HG02840 (cell line): ENCODE data around the gene USP13.
A peak's percentile ranks its signal among the peaks of the same experiment; 100 is the strongest.
"Not testable (repeated sequence)": the region's sequence is repeated elsewhere in the genome, so short reads cannot be mapped to it uniquely, and the experiment has no call there.

Experiments
- ATAC-seq: cut with Tn5 transposase; IDR thresholded peaks from one replicate; pipeline ENCODE4 v1.9.1; 2021; ENCODE audit warnings: mild to moderate bottlenecking, moderate library complexity, moderate number of reproducible peaks; ENCODE audit not compliant: unreplicated experiment, low FRiP score

USP13 gene

GRCh38 chr3:179652447-179653095, at the start of gene USP13:
Gene USP13 (plus strand): TSS chr3:179653040. CDS start chr3:179653226, 186 bp downstream.
- ATAC-seq: peak; percentile 69

- ATAC-seq: no peak
Measured at GRCh38 chr3:179603321-179603720, 49.5 kb upstream of the USP13 start.

- no peak for ATAC-seq
Measured at GRCh38 chr3:179603831-179604230, 49.0 kb upstream of the USP13 start.

- peak; percentile 97 for ATAC-seq
Measured at GRCh38 chr3:179604321-179605078, 48.3 kb upstream of the USP13 start, which contains the start of the genes MRPL47 and NDUFB5. Gene MRPL47 (minus strand): TSS chr3:179604638. CDS start chr3:179604624, 14 bp downstream. Gene NDUFB5 (plus strand): TSS chr3:179604794. CDS start chr3:179604816, 22 bp downstream.

GRCh38 chr3:179606534-179607085, 46.2 kb upstream of the USP13 start:
- no peak for ATAC-seq

- ATAC-seq: no peak
Measured at GRCh38 chr3:179608931-179609720, 43.7 kb upstream of the USP13 start.

GRCh38 chr3:179610066-179610465, 42.8 kb upstream of the USP13 start:
- no peak for ATAC-seq

- no peak for ATAC-seq
Measured at GRCh38 chr3:179613807-179614206, 39.0 kb upstream of the USP13 start.

GRCh38 chr3:179615458-179616173, 37.2 kb upstream of the USP13 start:
- no peak for ATAC-seq

- ATAC-seq: no peak
Measured at GRCh38 chr3:179622023-179622422, 30.8 kb upstream of the USP13 start.

GRCh38 chr3:179624451-179624850, 28.4 kb upstream of the USP13 start:
- no peak for ATAC-seq

- no peak for ATAC-seq
Measured at GRCh38 chr3:179630753-179631451, 21.9 kb upstream of the USP13 start.

GRCh38 chr3:179640469-179640868, 12.4 kb upstream of the USP13 start:
- no peak for ATAC-seq

GRCh38 chr3:179642871-179643270, 10.0 kb upstream of the USP13 start:
- ATAC-seq: no peak

GRCh38 chr3:179643837-179644236, 9.0 kb upstream of the USP13 start:
- ATAC-seq: not testable (repeated sequence)

GRCh38 chr3:179646177-179646576, 6.7 kb upstream of the USP13 start:
- no peak for ATAC-seq

GRCh38 chr3:179651687-179652446, 973 bp upstream of the USP13 start:
- no peak for ATAC-seq

- peak; percentile 68 for ATAC-seq
Measured at GRCh38 chr3:179653096-179653797, 407 bp downstream of the USP13 start.
